Liver (tissue), 9 donors: ENCODE results near the gene ATXN10. TPM values are rescaled to one million over a fixed set of nuclear protein-coding genes. Genes with fewer than 3 reads are reported as not detected.
A peak's percentile ranks its signal among the peaks of the same experiment; 100 is the strongest.

Source experiments
- DNase-seq: peaks from one replicate; pipeline ENCODE4 v3.0.0-alpha.2; 2017; ENCODE audit warnings: low spot score
- H3K27ac ChIP-seq, 2 donors: one replicate each; pipeline ENCODE4 v1.7.0; 2013; ENCODE audit warnings: inconsistent platforms in 2 of 2, low read length in 2 of 2, control low read depth in 1 of 2, low read depth in 1 of 2, mild to moderate bottlenecking in 1 of 2
- H3K27me3 ChIP-seq, 4 donors: one replicate each; pipeline versions ENCODE4 v1.6.1 to v1.7.0; 2013; ENCODE audit warnings: low read length in 3 of 4, inconsistent platforms in 1 of 4, mild to moderate bottlenecking in 1 of 4, moderate library complexity in 1 of 4; ENCODE audit not compliant: control insufficient read depth in 4 of 4, insufficient read depth in 4 of 4
- H3K36me3 ChIP-seq, 4 donors: one replicate each; pipeline versions ENCODE4 v1.6.1 to v1.7.0; 2013; ENCODE audit warnings: low read length in 3 of 4, mild to moderate bottlenecking in 3 of 4, low read depth in 1 of 4, moderate library complexity in 1 of 4; ENCODE audit not compliant: control insufficient read depth in 4 of 4, insufficient read depth in 3 of 4
- H3K4me1 ChIP-seq, 4 donors: one replicate each; pipeline versions ENCODE4 v1.6.1 to v1.7.0; 2013; ENCODE audit warnings: low read length in 3 of 4, mild to moderate bottlenecking in 3 of 4, moderate library complexity in 1 of 4; ENCODE audit not compliant: control insufficient read depth in 4 of 4, insufficient read depth in 4 of 4
- H3K4me3 ChIP-seq, 3 donors: one replicate each; pipeline versions ENCODE4 v1.6.1 to v1.7.0; 2013; ENCODE audit warnings: low read length in 3 of 3, control low read depth in 1 of 3, low read depth in 1 of 3, mild to moderate bottlenecking in 1 of 3
- H3K9ac ChIP-seq, 2 donors: one replicate each; pipeline ENCODE4 v1.7.0; 2013; ENCODE audit warnings: low read length in 2 of 2, mild to moderate bottlenecking in 2 of 2, moderate library complexity in 2 of 2, control low read depth in 1 of 2, low read depth in 1 of 2
- H3K9me3 ChIP-seq, 4 donors: one replicate each; pipeline versions ENCODE4 v1.6.1 to v1.7.0; 2013; ENCODE audit warnings: low read length in 3 of 4; ENCODE audit not compliant: control insufficient read depth in 4 of 4
- CTCF ChIP-seq: fragments of 150-350 bp; IDR thresholded peaks from 2 replicates; pipeline ENCODE4 v1.5.1; 2017; ENCODE audit warnings: improper control_type of control experiment, low read depth, low read length; ENCODE audit not compliant: missing input control
- GABPA ChIP-seq, 2 donors: IDR thresholded peaks in 1 of 2; conservative IDR thresholded peaks in 1 of 2; 2 replicates each; pipeline ENCODE4 v1.6.1; 2016; ENCODE audit warnings: antibody characterized with exemption in 2 of 2, mild to moderate bottlenecking in 1 of 2, moderate library complexity in 1 of 2
- HNF4A ChIP-seq, 2 donors: conservative IDR thresholded peaks; 2 replicates each; pipeline ENCODE4 v1.6.1; 2016; ENCODE audit warnings: antibody characterized with exemption in 2 of 2, mild to moderate bottlenecking in 2 of 2
- HNF4G ChIP-seq: IDR thresholded peaks from 2 replicates; pipeline ENCODE4 v1.6.1; 2016; ENCODE audit warnings: antibody characterized with exemption
- JUND ChIP-seq, 2 donors: IDR thresholded peaks; 2 replicates each; pipeline ENCODE4 v1.6.1; 2016; ENCODE audit warnings: antibody characterized with exemption in 2 of 2
- NR2F2 ChIP-seq: IDR thresholded peaks from 2 replicates; pipeline ENCODE4 v1.6.1; 2016; ENCODE audit warnings: antibody characterized with exemption
- REST ChIP-seq: IDR thresholded peaks from 2 replicates; pipeline ENCODE4 v1.6.1; 2016; ENCODE audit warnings: antibody characterized with exemption, mild to moderate bottlenecking
- RXRA ChIP-seq, 2 donors: IDR thresholded peaks; 2 replicates each; pipeline ENCODE4 v1.6.1; 2017 to 2018; ENCODE audit warnings: antibody characterized with exemption in 2 of 2, mild to moderate bottlenecking in 1 of 2
- TAF1 ChIP-seq: conservative IDR thresholded peaks from 2 replicates; pipeline ENCODE4 v1.6.1; 2016; ENCODE audit warnings: antibody characterized with exemption, mild to moderate bottlenecking
- WGBS: extraction: QIAGEN DNeasy Blood & Tissue Kit; methylation state at CpG from one replicate; pipeline ENCODE4 v1.1.7; 2013; 5-methylcytosine and 5-hydroxymethylcytosine counted together
- polyA plus RNA-seq, 2 donors: library from polyadenylated mRNA; stranded (reverse) in 1 of 2; unstranded in 1 of 2; fragments of 200-250 nt in 1 of 2; fragments of >200 nt in 1 of 2; fragmentation: Nextera tagmentation in 1 of 2; extraction: Ambion mirVana in 1 of 2; gene quantifications; one replicate each; pipeline versions ENCODE4 v1.2.1 to v1.2.3, GENCODE V29; 2013 to 2015
- total RNA-seq, 2 donors: library from RNA; depleted of rRNA; stranded (reverse); fragments of >200 nt; gene quantifications; one replicate each; pipeline ENCODE4 v1.2.3, GENCODE V29; 2014
- donor health status: healthy.
- donor health status: healthy.
- donor health status: healthy.
- donor health status: healthy.
- donor health status: healthy.

ATXN10 gene
- total and polyA plus RNA-seq, 4 donors = 34.9 to 100 (median 69.7) TPM

GRCh38 chr22:45670981-45671782 lies 452 bp upstream of the ATXN10 start:
- Histone ChIP-seq H3K4me3 (peak overlapping the region; percentile 25 to 94 (median 72)), H3K36me3 (no peaks in the 10 kb centered on the region), H3K4me1 (peaks cover 6 to 42% (median 16%) of the 10 kb centered on the region in 4 donors), H3K9ac (peak overlapping the region in 1 of 2 donors; percentile 56), H3K27ac (peak overlapping the region; percentile 91 to 93), H3K27me3 (no peaks in the 10 kb centered on the region), H3K9me3 (no peaks in the 10 kb centered on the region)
- DNase-seq = peak; percentile 46
- TF ChIP-seq CTCF = no peak
- peak in 1 of 2 donors; percentile 63 for TF ChIP-seq GABPA (IDR thresholded peaks at IDR 0.05 in 1 of 2, conservative IDR thresholded peaks at IDR 0.05 in 1 of 2)
- no peak for TF ChIP-seq REST
- TF ChIP-seq NR2F2 = no peak
- WGBS = 9% methylated on average over 32 of the region's 32 CpGs

GRCh38 chr22:45672564-45673481 lies 1.2 kb downstream of the ATXN10 start:
- peak overlapping the region; percentile 91 to 93 for H3K27ac ChIP-seq
- WGBS = 17% methylated on average over 14 of the region's 14 CpGs
- peaks cover 4 to 34% (median 15%) of the 10 kb centered on the region in 4 donors for H3K4me1 ChIP-seq

More at GRCh38 chr22:45672564-45673481, 1.2 kb downstream of the ATXN10 start:
- peak overlapping the region; percentile 63 to 84 for H3K9ac ChIP-seq
- H3K9me3 ChIP-seq = no peaks in the 10 kb centered on the region
- TF ChIP-seq TAF1 = no peak
- TF ChIP-seq HNF4A (conservative IDR thresholded peaks at IDR 0.05) = no peak
- TF ChIP-seq HNF4G = no peak
- no peak for TF ChIP-seq NR2F2
- TF ChIP-seq JUND (IDR thresholded peaks at IDR 0.05) = no peak
- TF ChIP-seq RXRA (IDR thresholded peaks at IDR 0.05) = no peak
- no peaks in the 10 kb centered on the region for H3K36me3 ChIP-seq
- peak overlapping the region; percentile 57 to 94 (median 72) for H3K4me3 ChIP-seq
- no peaks in the 10 kb centered on the region for H3K27me3 ChIP-seq
- no peak for DNase-seq
